GM15510 (cell line): ENCODE measurements around the gene RBMS3.

ENCODE experiments used
- POLR2A ChIP-seq: IDR thresholded peaks from 3 replicates; pipeline ENCODE4 v1.6.1; 2011; ENCODE audit warnings: borderline replicate concordance; ENCODE audit not compliant: insufficient read length; ENCODE audit errors: extremely low read depth

RBMS3 gene

GRCh38 chr3:30004481-30004880, 723.6 kb downstream of the RBMS3 start:
- no peak for TF ChIP-seq POLR2A

DNA sequence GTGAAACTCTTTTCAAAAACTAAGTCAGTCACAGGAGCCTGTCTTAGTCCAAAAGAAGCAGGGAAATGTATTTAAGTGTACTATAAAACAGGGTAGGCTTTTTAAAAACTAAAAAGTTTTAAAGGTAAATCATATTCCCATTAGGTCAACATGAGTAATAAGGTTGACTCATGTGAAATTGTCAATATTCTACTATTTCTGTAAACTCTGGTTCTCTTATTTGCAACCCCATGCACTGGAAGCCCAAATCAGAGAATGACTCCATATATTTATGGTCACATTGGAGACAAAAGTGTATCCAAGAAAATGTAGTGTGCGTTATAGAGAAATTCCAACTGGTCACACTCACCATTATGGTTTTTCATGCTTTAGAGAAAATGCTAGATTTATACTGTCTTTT, 725.2 kb downstream of the RBMS3 start:
- TF ChIP-seq POLR2A = no peak

DNA sequence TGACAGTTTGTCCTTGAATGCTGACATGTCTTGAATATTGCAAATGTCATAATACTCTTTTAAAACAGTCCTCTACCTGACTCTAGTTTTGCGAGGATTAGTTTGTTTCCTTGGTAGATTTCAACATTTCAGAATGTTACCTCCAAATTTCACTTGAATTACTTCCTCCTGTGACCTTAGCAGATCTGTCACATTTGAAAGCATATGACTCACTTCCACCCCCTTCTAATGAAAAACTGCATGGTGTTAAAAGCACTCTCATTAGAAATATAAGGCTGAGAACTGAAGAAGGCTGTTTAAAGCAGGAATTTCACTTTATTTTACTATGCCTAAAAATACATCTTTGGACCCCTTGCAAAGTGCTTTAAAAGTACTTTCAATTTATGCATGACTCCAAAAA, 726.8 kb downstream of the RBMS3 start:
- no peak for TF ChIP-seq POLR2A

DNA sequence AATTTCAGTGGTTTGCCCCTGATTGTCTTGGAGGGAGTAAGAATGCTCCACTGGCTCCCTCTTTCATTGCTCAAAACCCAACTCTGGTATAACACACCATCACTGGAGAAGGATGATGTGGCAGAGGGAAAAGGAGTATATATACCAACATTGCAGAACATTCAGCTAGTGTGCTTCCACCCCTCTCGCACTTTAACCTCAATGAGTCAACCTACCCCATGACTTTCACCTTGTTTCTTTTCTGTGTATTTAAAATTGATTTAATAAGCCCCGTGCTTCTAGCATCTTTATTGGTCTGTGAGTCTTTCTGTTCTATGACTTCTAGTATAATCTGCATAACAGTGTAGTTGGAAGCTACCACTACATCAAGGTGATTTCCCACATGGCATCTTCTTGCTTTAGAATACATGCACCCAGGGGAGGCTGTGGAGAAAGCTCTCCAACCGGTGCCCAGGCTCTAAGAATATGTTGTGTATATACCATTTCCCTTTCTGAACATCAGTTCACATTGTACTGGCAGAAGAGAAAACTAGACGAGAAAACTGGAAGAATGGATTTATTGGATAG, 730.4 kb downstream of the RBMS3 start:
- TF ChIP-seq POLR2A = no peak

GRCh38 chr3:30012941-30013543, 732.2 kb downstream of the RBMS3 start:
- TF ChIP-seq POLR2A = no peak

- TF ChIP-seq POLR2A = no peak
Measured at GRCh38 chr3:30017901-30018300, 737.0 kb downstream of the RBMS3 start.

- no peak for TF ChIP-seq POLR2A
Measured at GRCh38 chr3:30020380-30020779, 739.5 kb downstream of the RBMS3 start.

GRCh38 chr3:30024466-30024865, 743.6 kb downstream of the RBMS3 start:
- no peak for TF ChIP-seq POLR2A

- TF ChIP-seq POLR2A = no peak
Measured at GRCh38 chr3:30026851-30027250, 746.0 kb downstream of the RBMS3 start.

- no peak for TF ChIP-seq POLR2A
Measured at GRCh38 chr3:30034246-30034991, 753.5 kb downstream of the RBMS3 start.

DNA sequence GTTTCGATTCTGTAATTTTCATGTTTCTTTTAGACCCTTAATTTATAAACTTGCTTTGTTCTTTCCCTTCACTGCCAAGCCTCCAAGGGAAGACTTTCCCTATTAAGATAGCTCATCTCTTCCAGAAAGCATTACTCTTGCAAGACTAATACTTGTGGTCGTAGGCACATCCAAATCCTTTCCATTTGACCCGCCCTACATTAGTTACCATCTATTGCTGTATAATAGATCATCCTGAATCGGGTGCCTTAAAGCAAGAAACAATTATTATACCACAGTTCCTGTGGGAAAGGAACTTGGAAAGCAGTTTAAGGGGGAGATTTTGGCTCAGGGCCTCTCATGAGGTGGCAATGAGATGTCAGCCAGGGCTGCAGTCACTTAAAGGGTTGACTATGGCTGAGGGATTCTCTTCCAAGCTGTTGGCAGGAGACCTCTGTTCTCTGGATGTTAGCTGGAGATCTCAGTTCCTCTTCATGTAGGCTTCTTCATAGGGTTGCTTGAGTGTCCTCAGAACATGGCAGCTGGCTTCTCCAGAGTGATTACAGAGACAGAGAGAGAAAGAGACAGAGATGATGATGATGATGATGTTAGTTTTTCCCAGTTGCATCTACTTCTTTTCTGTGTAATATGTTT, 755.2 kb downstream of the RBMS3 start:
- TF ChIP-seq POLR2A = no peak

DNA sequence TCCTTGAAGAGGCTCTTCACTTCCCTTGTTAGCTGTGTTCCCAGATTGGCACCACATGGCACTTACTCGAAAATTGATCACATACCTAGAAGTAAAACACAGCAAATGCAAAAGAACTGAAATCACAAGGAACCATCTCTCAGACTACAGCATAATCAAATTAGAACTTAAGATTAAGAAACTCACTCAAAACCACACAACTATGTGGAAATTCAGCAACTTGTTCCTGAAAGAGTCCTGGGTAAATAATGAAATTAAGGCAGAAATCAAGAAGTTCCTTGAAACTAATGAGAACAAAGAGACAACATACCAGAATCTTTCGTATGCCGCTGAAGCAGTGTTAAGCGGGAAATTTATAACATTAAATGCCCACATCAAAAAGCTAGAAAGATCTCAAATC, 759.3 kb downstream of the RBMS3 start:
- TF ChIP-seq POLR2A = no peak

DNA sequence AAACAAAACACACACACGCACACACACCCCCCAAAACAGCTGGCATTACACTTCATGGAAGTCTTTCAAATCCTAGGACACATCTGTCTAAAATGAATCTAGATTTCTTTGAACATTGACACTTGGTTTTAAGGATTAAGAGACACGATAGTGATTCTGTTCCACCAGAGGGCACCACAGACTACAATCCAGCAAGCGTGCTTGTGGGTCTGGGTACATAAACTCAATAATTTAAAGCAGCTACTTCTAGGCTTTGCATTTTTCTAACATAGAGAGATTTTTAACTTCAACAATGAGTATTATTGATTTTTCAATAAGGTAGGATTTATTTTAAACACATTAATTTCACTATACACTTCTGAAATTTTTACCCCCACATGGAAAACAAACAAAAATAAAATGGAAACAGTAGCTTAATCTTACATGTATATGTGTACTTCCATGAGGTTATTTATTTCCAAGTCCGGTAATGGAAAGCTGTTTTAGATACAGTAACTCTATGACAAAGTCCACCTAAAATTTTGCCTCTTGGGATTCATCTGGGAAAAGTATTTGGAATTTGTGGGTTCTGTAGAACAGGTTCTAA, 761.5 kb downstream of the RBMS3 start:
- no peak for TF ChIP-seq POLR2A

GRCh38 chr3:30042916-30043555, 762.2 kb downstream of the RBMS3 start:
- TF ChIP-seq POLR2A = no peak

DNA sequence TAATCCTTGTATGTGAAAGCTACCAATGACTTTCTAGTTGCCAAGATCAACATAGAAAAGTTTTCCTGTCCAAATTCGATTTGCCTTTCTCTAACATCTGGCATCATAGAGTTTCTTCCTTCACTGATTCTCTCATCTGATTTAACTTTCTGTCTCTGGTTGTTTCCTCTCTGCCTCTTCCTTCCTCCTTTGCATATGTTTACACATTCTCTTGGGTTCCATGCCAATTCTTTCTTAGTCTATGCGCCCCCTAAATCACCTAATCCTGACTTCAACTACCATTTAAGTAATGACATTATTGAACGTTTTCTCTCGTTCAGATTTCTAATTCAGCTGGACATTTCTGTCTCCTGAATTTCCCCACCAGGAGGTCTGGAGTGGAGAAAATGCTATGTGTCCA, 763.6 kb downstream of the RBMS3 start:
- TF ChIP-seq POLR2A = no peak
